GM19455 (cell line): ENCODE results near the gene SMPD2.

Experiments
- ATAC-seq: cut with Tn5 transposase; IDR thresholded peaks from one replicate; pipeline ENCODE4 v1.9.1; 2021; ENCODE audit not compliant: unreplicated experiment

SMPD2 gene

GRCh38 chr6:109440331-109441068, at the start of gene SMPD2, which contains the start of gene PPIL6:
Gene SMPD2 (plus strand): TSS chr6:109440724. CDS start chr6:109441122, 398 bp downstream.
Gene PPIL6 (minus strand): TSS chr6:109440628. CDS start chr6:109440590, 38 bp downstream.
- ATAC-seq = peak; percentile 94

- ATAC-seq = no peak
These were observed 47.2 kb upstream of the SMPD2 start for GRCh38 chr6:109393157-109393885.

- no peak for ATAC-seq
These were observed 46.6 kb upstream of the SMPD2 start for GRCh38 chr6:109393886-109394281.

- ATAC-seq = no peak
These were observed 44.3 kb upstream of the SMPD2 start for GRCh38 chr6:109396046-109396718.

- ATAC-seq = no peak
These were observed 43.5 kb upstream of the SMPD2 start for GRCh38 chr6:109397020-109397419.

- no peak for ATAC-seq
These were observed 34.3 kb upstream of the SMPD2 start for GRCh38 chr6:109406196-109406595.

GRCh38 chr6:109411034-109411433, 29.5 kb upstream of the SMPD2 start:
- ATAC-seq = no peak

GRCh38 chr6:109417646-109418045, 22.9 kb upstream of the SMPD2 start:
- no peak for ATAC-seq

GRCh38 chr6:109420751-109421150, 19.8 kb upstream of the SMPD2 start:
- ATAC-seq = no peak

GRCh38 chr6:109421184-109421583, 19.3 kb upstream of the SMPD2 start:
- no peak for ATAC-seq

GRCh38 chr6:109424946-109425345, 15.6 kb upstream of the SMPD2 start:
- ATAC-seq = no peak

- no peak for ATAC-seq
These were observed 11.5 kb upstream of the SMPD2 start for GRCh38 chr6:109428889-109429477.

- ATAC-seq = no peak
These were observed 11.0 kb upstream of the SMPD2 start for GRCh38 chr6:109429496-109429895.

- ATAC-seq = no peak
These were observed 6.1 kb upstream of the SMPD2 start for GRCh38 chr6:109434456-109434855.

- no peak for ATAC-seq
These were observed 4.5 kb upstream of the SMPD2 start for GRCh38 chr6:109436041-109436440.

GRCh38 chr6:109441069-109441816, 719 bp downstream of the SMPD2 start:
- ATAC-seq = peak; percentile 26

- ATAC-seq = no peak
These were observed 1.9 kb downstream of the SMPD2 start for GRCh38 chr6:109442393-109442924.

GRCh38 chr6:109443425-109443950, 3.0 kb downstream of the SMPD2 start:
- no peak for ATAC-seq

GRCh38 chr6:109445382-109445781, 4.9 kb downstream of the SMPD2 start:
- ATAC-seq = no peak

- no peak for ATAC-seq
These were observed 5.5 kb downstream of the SMPD2 start for GRCh38 chr6:109446072-109446471.
